IMR-90 (cell line): ENCODE measurements around the gene ATG7.

Source experiments
- POLR2A ChIP-seq: IDR thresholded peaks from 2 replicates; pipeline ENCODE4 v1.6.1; 2012; ENCODE audit warnings: mild to moderate bottlenecking, low read depth, low read length
- RAD21 ChIP-seq: IDR thresholded peaks from 2 replicates; pipeline ENCODE4 v1.6.1; 2012; ENCODE audit warnings: low read length, improper control_type of control experiment
- RCOR1 ChIP-seq: IDR thresholded peaks from 2 replicates; pipeline ENCODE4 v1.6.1; 2012; ENCODE audit warnings: mild to moderate bottlenecking, low read length, improper control_type of control experiment; ENCODE audit not compliant: insufficient replicate concordance
- TF ChIP-seq, protein P1 (sequence below): conservative IDR thresholded peaks from 2 replicates; pipeline ENCODE4 v1.5.1; 2012; ENCODE audit warnings: mild to moderate bottlenecking, low read depth, low read length, improper control_type of control experiment

- no peak for TF ChIP-seq RCOR1
- TF ChIP-seq, protein P1, sequence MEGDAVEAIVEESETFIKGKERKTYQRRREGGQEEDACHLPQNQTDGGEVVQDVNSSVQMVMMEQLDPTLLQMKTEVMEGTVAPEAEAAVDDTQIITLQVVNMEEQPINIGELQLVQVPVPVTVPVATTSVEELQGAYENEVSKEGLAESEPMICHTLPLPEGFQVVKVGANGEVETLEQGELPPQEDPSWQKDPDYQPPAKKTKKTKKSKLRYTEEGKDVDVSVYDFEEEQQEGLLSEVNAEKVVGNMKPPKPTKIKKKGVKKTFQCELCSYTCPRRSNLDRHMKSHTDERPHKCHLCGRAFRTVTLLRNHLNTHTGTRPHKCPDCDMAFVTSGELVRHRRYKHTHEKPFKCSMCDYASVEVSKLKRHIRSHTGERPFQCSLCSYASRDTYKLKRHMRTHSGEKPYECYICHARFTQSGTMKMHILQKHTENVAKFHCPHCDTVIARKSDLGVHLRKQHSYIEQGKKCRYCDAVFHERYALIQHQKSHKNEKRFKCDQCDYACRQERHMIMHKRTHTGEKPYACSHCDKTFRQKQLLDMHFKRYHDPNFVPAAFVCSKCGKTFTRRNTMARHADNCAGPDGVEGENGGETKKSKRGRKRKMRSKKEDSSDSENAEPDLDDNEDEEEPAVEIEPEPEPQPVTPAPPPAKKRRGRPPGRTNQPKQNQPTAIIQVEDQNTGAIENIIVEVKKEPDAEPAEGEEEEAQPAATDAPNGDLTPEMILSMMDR: no peak
- no peak for TF ChIP-seq RAD21
- TF ChIP-seq POLR2A: no peak
These were observed 163.4 kb downstream of the ATG7 start for GRCh38 chr3:11435440-11436165.
